ENCODE measurements around the gene ITPR3. TPM values are rescaled to one million over a fixed set of nuclear protein-coding genes. Genes with fewer than 3 reads are reported as not detected.
A peak's percentile ranks its signal among the peaks of the same experiment; 100 is the strongest.

The ITPR3 gene
- total and polyA plus RNA-seq, 2 of the 13 experiments (the other 11 are each of a cell fraction or from before 2014, with no cell fraction given) = 3.8 to 21.4 TPM

- no peak for TF ChIP-seq PRPF4 (IDR thresholded peaks at IDR 0.05; ENCODE audit: low read depth, low read length, poor library complexity, severe bottlenecking)
- 0 out of 2 replicates have a peak, but pooled peaks have one; percentile 10 for TF ChIP-seq BRD4 (CRISPR knock-in tag; IDR thresholded peaks at IDR 0.05)
- TF ChIP-seq PPARG (CRISPR knock-in tag; conservative IDR thresholded peaks at IDR 0.05) = peak; percentile 62
- TF ChIP-seq ZNF768 (CRISPR knock-in tag; IDR thresholded peaks at IDR 0.05) = peak; percentile 63
- TF ChIP-seq ETV6 (CRISPR knock-in tag; conservative IDR thresholded peaks at IDR 0.05) = no peak
- peak; percentile 19 for TF ChIP-seq SKI (IDR thresholded peaks at IDR 0.05; ENCODE audit: partially characterized antibody)
- TF ChIP-seq ZNF138 (CRISPR knock-in tag; IDR thresholded peaks at IDR 0.05; ENCODE audit: low read depth) = no peak
- TF ChIP-seq ZNF709 (CRISPR knock-in tag; IDR thresholded peaks at IDR 0.05) = peak; percentile 66; the same call in 1 of the 2 replicates
- TF ChIP-seq SOX13 (IDR thresholded peaks at IDR 0.05) = no peak
- TF ChIP-seq SOX13 (CRISPR knock-in tag; conservative IDR thresholded peaks at IDR 0.05 in 1 of 2, IDR thresholded peaks at IDR 0.05 in 1 of 2) = peak in 1 of 2 experiments; percentile 47; a peak in 2 of 4 replicates
- no peak for TF ChIP-seq PLSCR1 (CRISPR knock-in tag; IDR thresholded peaks at IDR 0.05; ENCODE audit: borderline replicate concordance)
- TF ChIP-seq MIER3 (CRISPR knock-in tag; IDR thresholded peaks at IDR 0.05; ENCODE audit: borderline replicate concordance) = peak; percentile 27; the same call in 1 of the 2 replicates
- no peak for TF ChIP-seq IKZF1 (IDR thresholded peaks at IDR 0.05)
- no peak for TF ChIP-seq KDM5B (CRISPR knock-in tag; IDR thresholded peaks at IDR 0.05; ENCODE audit: borderline replicate concordance)
- TF ChIP-seq KAT7 (CRISPR knock-in tag; IDR thresholded peaks at IDR 0.05; ENCODE audit: borderline replicate concordance) = peak; percentile 60; the same call in 1 of the 2 replicates
- peak; percentile 25; the same call in 1 of the 2 replicates for TF ChIP-seq ZNF839 (CRISPR knock-in tag; IDR thresholded peaks at IDR 0.05; ENCODE audit: borderline replicate concordance)
- TF ChIP-seq TCF7 (IDR thresholded peaks at IDR 0.05; ENCODE audit: low read depth) = peak; percentile 43; the same call in 1 of the 2 replicates
- TF ChIP-seq ZNF205 (CRISPR knock-in tag; IDR thresholded peaks at IDR 0.05) = no peak
- no peak for TF ChIP-seq ZBTB49 (CRISPR knock-in tag; IDR thresholded peaks at IDR 0.05; ENCODE audit: borderline replicate concordance)
- TF ChIP-seq ZNF274 (CRISPR knock-in tag; IDR thresholded peaks at IDR 0.05) = 0 out of 2 replicates have a peak, but pooled peaks have one; percentile 2
- TF ChIP-seq ZZZ3 (CRISPR knock-in tag; IDR thresholded peaks at IDR 0.05; ENCODE audit: borderline replicate concordance) = 0 out of 2 replicates have a peak, but pooled peaks have one; percentile 82
- TF ChIP-seq HCFC1 (IDR thresholded peaks at IDR 0.05; ENCODE audit: low read depth, low read length) = 0 out of 2 replicates have a peak, but pooled peaks have one; percentile 31
- TF ChIP-seq DNMT1 (CRISPR knock-in tag; IDR thresholded peaks at IDR 0.05) = no peak
Measured at GRCh38 chr6:33590531-33591198, 30.5 kb upstream of the ITPR3 start (continued).

Data from HepG2 (cell line).